ENCODE measurements around the gene BRD1.

Gene BRD1

GRCh38 chr22:49749227-49749626 lies 78.4 kb downstream of the BRD1 start:
- Histone ChIP-seq H3K9me3 (peaks cover 4% of the 10 kb centered on the region), H3K27me3 (no peaks in the 10 kb centered on the region), H3K4me1 (ENCODE audit: control insufficient read depth in 1 of 2, insufficient read depth in 1 of 2, low read depth in 1 of 2, low read length in 1 of 2) (no peaks in the 10 kb centered on the region), H3K36me3 (no peaks in the 10 kb centered on the region), H3K4me3 (ENCODE audit: low read depth in 1 of 2, low read length in 1 of 2) (no peak overlapping the region), H3K27ac (no peak overlapping the region)
- no peak for TF ChIP-seq CTCF (IDR thresholded peaks at IDR 0.05)

GRCh38 chr22:49748514-49748913 lies 79.2 kb downstream of the BRD1 start:
- Histone ChIP-seq H3K4me3 (ENCODE audit: low read depth in 1 of 2, low read length in 1 of 2) (no peak overlapping the region), H3K27ac (no peak overlapping the region), H3K9me3 (peaks cover 4% of the 10 kb centered on the region), H3K36me3 (no peaks in the 10 kb centered on the region), H3K4me1 (ENCODE audit: control insufficient read depth in 1 of 2, insufficient read depth in 1 of 2, low read depth in 1 of 2, low read length in 1 of 2) (no peaks in the 10 kb centered on the region), H3K27me3 (no peaks in the 10 kb centered on the region)
- TF ChIP-seq CTCF (IDR thresholded peaks at IDR 0.05), result no peak

DNA sequence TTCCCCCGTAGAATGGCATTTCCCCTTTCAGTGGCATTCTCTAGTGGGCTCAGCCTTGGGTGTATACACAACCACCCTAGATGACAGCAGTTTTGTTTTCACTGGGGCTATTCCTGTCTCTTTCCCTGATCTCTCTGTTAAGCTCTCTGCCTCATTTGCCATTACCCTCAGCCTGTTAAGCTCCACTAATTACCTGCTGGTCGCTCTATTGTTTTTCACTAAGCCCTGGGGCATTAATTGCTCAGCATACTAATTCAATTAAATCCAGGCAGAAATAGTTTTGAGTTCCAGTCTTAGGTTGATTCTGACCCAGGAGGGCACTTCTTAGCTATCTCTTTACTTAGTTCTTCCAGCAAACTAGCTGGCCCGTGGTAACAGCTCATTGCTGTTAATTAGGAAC lies 80.0 kb downstream of the BRD1 start:
- no peak for TF ChIP-seq CTCF (IDR thresholded peaks at IDR 0.05)
- H3K9me3 ChIP-seq, result peaks cover 4% of the 10 kb centered on the region
- H3K36me3 ChIP-seq, result no peaks in the 10 kb centered on the region
- H3K4me3 ChIP-seq (ENCODE audit: low read depth in 1 of 2, low read length in 1 of 2), result no peak overlapping the region
- H3K27me3 ChIP-seq, result peaks cover 1% of the 10 kb centered on the region
- H3K27ac ChIP-seq, result no peak overlapping the region
- no peaks in the 10 kb centered on the region for H3K4me1 ChIP-seq (ENCODE audit: control insufficient read depth in 1 of 2, insufficient read depth in 1 of 2, low read depth in 1 of 2, low read length in 1 of 2)

- no peak for TF ChIP-seq CTCF (IDR thresholded peaks at IDR 0.05)
- no peaks in the 10 kb centered on the region for H3K36me3 ChIP-seq
- no peak overlapping the region for H3K27ac ChIP-seq
- H3K9me3 ChIP-seq, result peaks cover 4% of the 10 kb centered on the region
- no peak overlapping the region for H3K4me3 ChIP-seq (ENCODE audit: low read depth in 1 of 2, low read length in 1 of 2)
- H3K27me3 ChIP-seq, result peaks cover 7% of the 10 kb centered on the region
- no peaks in the 10 kb centered on the region for H3K4me1 ChIP-seq (ENCODE audit: control insufficient read depth in 1 of 2, insufficient read depth in 1 of 2, low read depth in 1 of 2, low read length in 1 of 2)
Observed at GRCh38 chr22:49747130-49747529, 80.5 kb downstream of the BRD1 start.

GRCh38 chr22:49746065-49746464 lies 81.6 kb downstream of the BRD1 start:
- H3K4me1 ChIP-seq (ENCODE audit: control insufficient read depth in 1 of 2, insufficient read depth in 1 of 2, low read depth in 1 of 2, low read length in 1 of 2), result no peaks in the 10 kb centered on the region
- peaks cover 15% of the 10 kb centered on the region for H3K27me3 ChIP-seq
- H3K36me3 ChIP-seq, result no peaks in the 10 kb centered on the region
- TF ChIP-seq CTCF (IDR thresholded peaks at IDR 0.05), result no peak
- H3K27ac ChIP-seq, result no peak overlapping the region
- H3K9me3 ChIP-seq, result peaks cover 4% of the 10 kb centered on the region
- H3K4me3 ChIP-seq (ENCODE audit: low read depth in 1 of 2, low read length in 1 of 2), result no peak overlapping the region

GRCh38 chr22:49740242-49740641 lies 87.4 kb downstream of the BRD1 start:
- Histone ChIP-seq H3K4me1 (ENCODE audit: control insufficient read depth in 1 of 2, insufficient read depth in 1 of 2, low read depth in 1 of 2, low read length in 1 of 2) (no peaks in the 10 kb centered on the region), H3K27me3 (peaks cover 15% of the 10 kb centered on the region), H3K27ac (no peak overlapping the region), H3K9me3 (no peaks in the 10 kb centered on the region), H3K36me3 (no peaks in the 10 kb centered on the region), H3K4me3 (ENCODE audit: low read depth in 1 of 2, low read length in 1 of 2) (no peak overlapping the region)
- TF ChIP-seq CTCF (IDR thresholded peaks at IDR 0.05), result no peak
